DLD1 (cell line): Measurements from ENCODE around the gene MNX1.

Source experiments
- in situ Hi-C: cut with HindIII; loops from 2 replicates; pipeline ENCODE4 v1.10.0; 2017; ENCODE audit warnings: low sequenced_read_pairs

Gene MNX1

DNA sequence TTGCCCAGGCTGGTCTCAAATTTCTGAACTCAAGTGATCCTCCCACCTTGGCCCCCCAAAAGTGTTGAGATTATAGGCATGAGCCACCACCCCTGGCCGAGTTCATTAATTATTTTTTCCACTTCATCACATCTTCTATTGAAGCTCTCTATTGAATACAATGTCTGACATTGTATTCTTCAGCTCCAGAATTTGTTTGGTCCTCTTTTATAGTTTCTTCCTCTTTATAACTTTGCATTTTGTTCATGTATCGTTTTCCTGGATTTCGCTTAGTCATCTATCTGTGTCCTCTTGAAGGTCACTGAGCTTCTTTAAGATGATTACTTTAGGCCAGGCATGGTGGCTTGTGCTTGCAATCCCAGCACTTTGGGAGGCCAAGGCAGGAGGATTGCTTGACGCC lies 30.8 kb downstream of the MNX1 start:
- in situ Hi-C loops: no loop called here

GRCh38 chr7:156979007-156979606 lies 31.4 kb downstream of the MNX1 start:
- in situ Hi-C loops: no loop called here

- in situ Hi-C loops: no loop called here
These were observed 34.8 kb downstream of the MNX1 start for GRCh38 chr7:156975620-156976019.

GRCh38 chr7:156969972-156970420 lies 40.5 kb downstream of the MNX1 start:
- in situ Hi-C loops: no loop called here

DNA sequence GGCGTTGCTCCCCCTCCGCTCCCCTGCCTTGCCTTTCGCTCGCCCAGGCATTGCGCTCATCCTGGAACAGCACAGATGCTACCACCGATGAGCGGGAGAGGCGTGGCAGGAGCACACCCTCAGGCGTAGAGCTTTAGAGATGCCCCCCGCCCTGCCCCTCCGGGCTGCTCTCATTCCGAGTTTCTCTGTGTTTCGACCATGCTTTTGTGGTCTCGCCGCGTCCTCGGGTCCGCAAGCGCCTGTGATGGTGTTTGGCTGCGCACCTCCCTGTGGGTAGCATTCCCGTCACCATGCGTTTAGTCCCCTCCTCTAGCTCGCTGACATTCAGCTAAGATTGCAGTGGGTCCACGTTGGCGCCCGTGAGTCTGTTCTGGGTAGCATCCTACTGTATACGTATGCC lies 42.3 kb downstream of the MNX1 start:
- in situ Hi-C loops: no loop called here

- in situ Hi-C loops: no loop called here
These were observed 44.1 kb downstream of the MNX1 start for GRCh38 chr7:156966387-156966786.

- in situ Hi-C loops: no loop called here
These were observed 45.5 kb downstream of the MNX1 start for GRCh38 chr7:156964971-156965370.

DNA sequence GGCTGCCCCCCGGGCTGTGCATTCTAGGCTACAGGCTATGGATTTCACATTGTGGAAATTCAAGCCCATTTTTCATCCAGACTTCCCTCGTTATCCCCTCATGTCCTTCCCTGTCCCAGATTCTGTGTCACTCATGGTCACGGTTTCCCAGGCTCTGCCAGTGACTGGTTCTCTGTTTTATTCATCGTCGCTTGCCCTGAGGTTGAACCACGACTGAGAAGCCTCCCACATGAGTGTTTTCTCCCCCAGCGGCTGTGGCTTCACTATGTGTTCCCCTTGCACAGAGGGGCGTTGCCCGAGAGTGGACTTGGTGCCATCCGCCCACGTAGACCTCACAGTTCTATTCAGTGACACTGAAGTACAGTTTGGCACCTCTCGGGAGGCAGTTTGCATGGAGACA lies 47.0 kb downstream of the MNX1 start:
- in situ Hi-C loops: no loop called here

- in situ Hi-C loops: no loop called here
These were observed 47.6 kb downstream of the MNX1 start for GRCh38 chr7:156962897-156963296.

- in situ Hi-C loops: no loop called here
These were observed 48.3 kb downstream of the MNX1 start for GRCh38 chr7:156962145-156962544.

DNA sequence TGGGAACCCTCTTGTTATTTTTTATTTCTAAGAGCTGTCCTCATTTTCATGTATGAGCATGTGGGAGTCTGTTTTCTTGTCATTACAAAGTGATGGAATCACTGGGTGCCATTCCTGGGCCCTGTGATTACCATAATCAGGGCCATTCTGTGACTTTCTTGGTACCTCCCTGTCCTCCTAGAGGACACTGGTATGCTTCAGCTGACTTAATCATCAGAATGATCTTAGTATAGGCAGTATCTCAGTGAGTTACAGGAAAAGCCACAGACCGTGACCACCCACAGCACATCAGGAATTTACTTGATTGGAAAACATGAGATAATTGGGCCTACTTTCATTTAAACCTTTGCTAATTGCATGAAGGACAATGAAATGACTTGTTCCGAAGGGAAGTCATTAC lies 53.7 kb downstream of the MNX1 start:
- in situ Hi-C loops: no loop called here

- in situ Hi-C loops: no loop called here
These were observed 55.5 kb downstream of the MNX1 start for GRCh38 chr7:156954941-156955340.
